ENCODE results near the gene HCN1.

DNA sequence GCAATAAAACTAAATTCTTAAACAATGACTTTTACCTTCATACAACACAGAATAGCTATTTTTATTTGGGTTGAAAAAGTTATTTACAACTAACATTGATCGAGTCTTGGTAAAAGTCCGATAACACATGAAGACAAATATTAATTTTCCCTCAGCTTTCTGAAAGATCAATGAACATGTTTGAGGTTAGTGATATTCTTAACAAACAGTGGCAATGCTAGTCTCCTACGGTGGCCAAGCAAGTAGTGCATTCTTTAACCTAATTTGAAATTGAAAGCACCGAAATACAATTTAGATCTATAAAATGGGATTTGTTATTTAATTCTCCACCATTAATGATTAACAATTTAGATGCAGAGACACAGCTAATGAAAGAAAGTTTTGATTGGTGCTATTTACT, 435.1 kb downstream of the HCN1 start:
- TF ChIP-seq POLR2A (IDR thresholded peaks at IDR 0.05) = no peak
- TF ChIP-seq, protein P1, sequence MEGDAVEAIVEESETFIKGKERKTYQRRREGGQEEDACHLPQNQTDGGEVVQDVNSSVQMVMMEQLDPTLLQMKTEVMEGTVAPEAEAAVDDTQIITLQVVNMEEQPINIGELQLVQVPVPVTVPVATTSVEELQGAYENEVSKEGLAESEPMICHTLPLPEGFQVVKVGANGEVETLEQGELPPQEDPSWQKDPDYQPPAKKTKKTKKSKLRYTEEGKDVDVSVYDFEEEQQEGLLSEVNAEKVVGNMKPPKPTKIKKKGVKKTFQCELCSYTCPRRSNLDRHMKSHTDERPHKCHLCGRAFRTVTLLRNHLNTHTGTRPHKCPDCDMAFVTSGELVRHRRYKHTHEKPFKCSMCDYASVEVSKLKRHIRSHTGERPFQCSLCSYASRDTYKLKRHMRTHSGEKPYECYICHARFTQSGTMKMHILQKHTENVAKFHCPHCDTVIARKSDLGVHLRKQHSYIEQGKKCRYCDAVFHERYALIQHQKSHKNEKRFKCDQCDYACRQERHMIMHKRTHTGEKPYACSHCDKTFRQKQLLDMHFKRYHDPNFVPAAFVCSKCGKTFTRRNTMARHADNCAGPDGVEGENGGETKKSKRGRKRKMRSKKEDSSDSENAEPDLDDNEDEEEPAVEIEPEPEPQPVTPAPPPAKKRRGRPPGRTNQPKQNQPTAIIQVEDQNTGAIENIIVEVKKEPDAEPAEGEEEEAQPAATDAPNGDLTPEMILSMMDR (IDR thresholded peaks at IDR 0.05) = no peak
